Measurements from ENCODE around the gene RHBDF2. TPM values are rescaled to one million over a fixed set of nuclear protein-coding genes. Genes with fewer than 3 reads are reported as not detected.

Gene RHBDF2
- total RNA-seq, 1 experiment from 2014 or later: 33.4 TPM

DNA sequence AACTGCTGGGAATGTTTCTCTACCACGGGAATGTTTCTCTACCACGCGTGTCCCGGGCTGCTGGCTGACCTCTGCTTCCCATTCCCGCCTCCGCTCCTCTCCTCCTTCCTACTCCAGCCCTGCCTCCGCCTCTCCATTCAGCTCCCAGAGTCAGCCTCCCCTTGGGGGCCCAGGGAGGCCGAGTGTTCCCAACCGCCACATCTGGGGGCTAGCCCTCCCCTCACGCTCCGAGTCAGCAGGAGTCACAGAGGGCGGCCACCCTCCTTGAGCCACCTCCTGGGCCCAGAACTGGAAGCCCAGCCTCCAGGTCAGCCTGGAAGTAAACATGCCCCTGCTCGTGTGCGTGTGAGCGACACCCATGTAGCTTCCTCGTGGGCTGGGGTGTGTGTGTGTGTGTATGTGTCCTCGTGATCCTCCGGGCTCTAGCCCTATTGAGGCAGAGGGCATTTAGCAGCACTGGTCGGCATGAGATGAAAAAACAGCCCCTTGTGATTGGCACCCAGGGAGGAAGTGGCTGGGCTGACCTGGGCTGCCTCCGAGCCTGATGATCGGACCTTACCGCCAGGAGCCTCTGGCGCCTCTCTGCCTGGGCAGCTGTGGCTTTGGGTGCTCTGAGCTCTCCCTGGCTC is 29.0 kb upstream of the RHBDF2 start:
- no TSS peak for BruUV-seq (replicated peaks)
- intact Hi-C loops (cut with micrococcal nuclease): no loop called here
- Mint-ChIP-seq H3K36me3 (ENCODE audit: insufficient read depth, unreplicated experiment) (no peaks in the 10 kb centered on the region), H3K4me1 (ENCODE audit: insufficient read depth, unreplicated experiment) (peaks cover 18% of the 10 kb centered on the region), H3K27ac (ENCODE audit: low read depth, unreplicated experiment) (no peak overlapping the region), H3K4me3 (ENCODE audit: unreplicated experiment) (no peak overlapping the region), H3K9me3 (ENCODE audit: unreplicated experiment) (no peaks in the 10 kb centered on the region), H3K27me3 (ENCODE audit: insufficient read depth, unreplicated experiment) (no peaks in the 10 kb centered on the region)
- DNase-seq (ENCODE audit: unreplicated experiment): no peak
- ChIA-PET POLR2A (interaction anchor here (0.6 to 5.0 kb wide), 6 partner anchors 10 to 1512 kb away, joined by 3 to 55 read pairs (median 6); partner anchors contain the start of gene PRCD), CTCF (interaction anchor here (0.6 to 3.8 kb wide), 5 partner anchors 16 to 94 kb away, joined by 3 to 18 read pairs (median 9); no protein-coding TSS in a partner anchor)
- TF ChIP-seq CTCF (IDR thresholded peaks at IDR 0.05; ENCODE audit: unreplicated experiment): no peak

- H3K9me3 Mint-ChIP-seq (ENCODE audit: unreplicated experiment): no peaks in the 10 kb centered on the region
- H3K27me3 Mint-ChIP-seq (ENCODE audit: insufficient read depth, unreplicated experiment): no peaks in the 10 kb centered on the region
- intact Hi-C loops (cut with micrococcal nuclease): no loop called here
- no TSS peak for BruUV-seq (replicated peaks)
- H3K4me1 Mint-ChIP-seq (ENCODE audit: insufficient read depth, unreplicated experiment): peaks cover 26% of the 10 kb centered on the region
- ChIA-PET POLR2A (interaction anchor here (0.6 to 5.0 kb wide), 10 partner anchors 11 to 1511 kb away, joined by 3 to 55 read pairs (median 4); partner anchors contain the start of gene PRCD), CTCF (interaction anchor here (1.6 to 3.8 kb wide), 4 partner anchors 17 to 95 kb away, joined by 7 to 18 read pairs (median 12); no protein-coding TSS in a partner anchor)
- H3K4me3 Mint-ChIP-seq (ENCODE audit: unreplicated experiment): no peak overlapping the region
- no peaks in the 10 kb centered on the region for H3K36me3 Mint-ChIP-seq (ENCODE audit: insufficient read depth, unreplicated experiment)
- H3K27ac Mint-ChIP-seq (ENCODE audit: low read depth, unreplicated experiment): peak overlapping the region; percentile 9
- no peak for TF ChIP-seq CTCF (IDR thresholded peaks at IDR 0.05; ENCODE audit: unreplicated experiment)
- peak; percentile 85 for DNase-seq (ENCODE audit: unreplicated experiment)
Observed at GRCh38 chr17:76529224-76530094, 28.2 kb upstream of the RHBDF2 start.

- Mint-ChIP-seq H3K27ac (ENCODE audit: low read depth, unreplicated experiment) (peak overlapping the region; percentile 9), H3K27me3 (ENCODE audit: insufficient read depth, unreplicated experiment) (no peaks in the 10 kb centered on the region), H3K4me1 (ENCODE audit: insufficient read depth, unreplicated experiment) (peaks cover 29% of the 10 kb centered on the region), H3K4me3 (ENCODE audit: unreplicated experiment) (no peak overlapping the region), H3K9me3 (ENCODE audit: unreplicated experiment) (no peaks in the 10 kb centered on the region), H3K36me3 (ENCODE audit: insufficient read depth, unreplicated experiment) (no peaks in the 10 kb centered on the region)
- intact Hi-C loops (cut with micrococcal nuclease): no loop called here
- no TSS peak for BruUV-seq (replicated peaks)
- no peak for TF ChIP-seq CTCF (IDR thresholded peaks at IDR 0.05; ENCODE audit: unreplicated experiment)
- ChIA-PET POLR2A (interaction anchor here (0.8 to 5.0 kb wide), 9 partner anchors 12 to 199 kb away, joined by 3 to 55 read pairs (median 5); partner anchors contain the start of genes PRCD and RHBDF2), CTCF (interaction anchor here (0.7 to 3.8 kb wide), 7 partner anchors 9 to 424 kb away, joined by 3 to 18 read pairs (median 4); no protein-coding TSS in a partner anchor)
- no peak for DNase-seq (ENCODE audit: unreplicated experiment)
Observed at GRCh38 chr17:76528528-76529223, 27.5 kb upstream of the RHBDF2 start.
